ENCODE data around the gene TMEM167B.
"Not testable (repeated sequence)": the region's sequence is repeated elsewhere in the genome, so short reads cannot be mapped to it uniquely, and the experiment has no call there.

TMEM167B gene

GRCh38 chr1:109115685-109116084 lies 25.1 kb downstream of the TMEM167B start:
- no peak for DNase-seq

DNA sequence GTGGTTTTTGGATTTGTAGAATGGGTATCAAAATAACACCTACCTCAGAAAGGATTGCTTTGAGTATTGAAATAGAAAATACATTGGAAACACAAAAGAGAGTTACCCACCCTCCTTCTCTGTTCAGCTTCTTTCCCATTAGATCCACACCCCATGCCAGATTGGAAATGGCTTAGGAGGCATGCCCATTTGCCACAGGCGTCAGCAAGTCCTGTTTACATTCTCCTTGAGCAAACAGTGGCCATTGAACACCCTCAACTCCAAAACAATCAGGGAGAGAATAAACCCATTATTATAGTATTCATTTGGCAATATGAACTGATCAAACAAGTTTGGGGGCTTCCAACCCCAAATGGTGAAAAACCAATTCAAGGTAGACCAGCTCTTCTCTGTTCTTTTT lies 25.7 kb downstream of the TMEM167B start:
- no peak for DNase-seq

GRCh38 chr1:109118089-109118488 lies 27.5 kb downstream of the TMEM167B start:
- no peak for DNase-seq

- DNase-seq: no peak
Observed at GRCh38 chr1:109120356-109120755, 29.8 kb downstream of the TMEM167B start.

GRCh38 chr1:109131059-109131458 lies 40.5 kb downstream of the TMEM167B start:
- DNase-seq: no peak

GRCh38 chr1:109131800-109132199 lies 41.2 kb downstream of the TMEM167B start:
- no peak for DNase-seq

GRCh38 chr1:109133002-109133706 lies 42.6 kb downstream of the TMEM167B start:
- DNase-seq: no peak

- peak; percentile 28 for DNase-seq
Observed at GRCh38 chr1:109133815-109134214, 43.3 kb downstream of the TMEM167B start.

DNA sequence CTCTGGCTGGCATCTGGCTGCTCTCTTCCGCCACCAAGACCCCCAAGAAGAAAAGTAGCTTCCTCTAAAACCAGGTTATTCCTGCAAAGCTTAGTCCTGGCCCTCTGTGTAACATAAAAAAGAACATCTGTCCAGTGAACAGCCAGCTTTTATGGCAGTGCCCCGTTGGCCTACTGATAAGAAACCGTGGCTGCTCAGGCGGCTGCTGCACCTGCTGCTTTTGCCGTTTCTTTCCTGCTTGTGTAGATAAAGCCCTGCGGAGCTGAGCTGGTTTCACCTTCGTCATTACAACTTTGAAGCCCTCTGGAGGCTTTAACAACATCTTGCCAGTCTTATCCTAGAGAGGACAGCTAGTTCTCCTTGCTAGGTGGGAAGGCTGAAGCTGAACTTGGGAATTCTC lies 43.9 kb downstream of the TMEM167B start:
- DNase-seq: peak; percentile 28

DNA sequence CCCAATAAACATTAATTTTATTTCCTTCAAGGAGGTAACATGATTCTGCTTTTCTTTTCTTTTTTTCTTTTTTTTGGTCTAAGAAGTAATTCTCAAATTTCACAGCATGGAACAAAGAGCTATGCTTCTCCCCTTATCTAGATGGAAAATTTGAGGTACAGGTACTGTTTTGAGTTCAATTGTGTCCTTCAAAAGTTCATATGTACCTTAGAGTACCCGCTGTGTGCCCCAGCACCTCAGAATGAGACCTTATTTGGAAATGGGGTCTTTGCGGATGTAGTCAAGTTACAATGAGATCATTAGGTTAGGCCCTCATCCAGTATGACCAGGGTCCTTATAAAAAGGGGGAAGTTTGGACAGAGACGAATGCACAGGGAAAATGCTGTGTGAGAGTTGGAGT lies 45.4 kb downstream of the TMEM167B start:
- no peak for DNase-seq

DNA sequence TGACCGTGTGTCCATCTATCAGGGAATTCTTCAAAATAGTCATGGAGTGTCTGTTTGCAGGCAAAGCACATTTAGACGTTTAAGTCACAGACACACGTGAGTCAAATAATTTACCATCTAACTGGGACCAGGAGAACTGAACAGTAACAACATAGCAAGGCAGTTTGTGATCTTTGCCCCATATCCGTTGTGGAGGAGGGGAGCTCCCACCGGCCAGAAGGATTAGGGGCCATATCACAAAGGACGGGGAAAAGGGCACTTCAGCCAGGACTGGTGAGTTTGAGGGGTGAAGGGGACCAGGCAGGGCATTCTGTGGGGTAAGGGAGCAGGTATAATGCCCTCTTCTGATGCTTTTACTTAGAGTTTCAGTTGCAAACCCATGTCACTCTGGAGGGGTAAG lies 46.2 kb downstream of the TMEM167B start:
- DNase-seq: no peak

GRCh38 chr1:109137958-109138357 lies 47.4 kb downstream of the TMEM167B start:
- DNase-seq: no peak

DNA sequence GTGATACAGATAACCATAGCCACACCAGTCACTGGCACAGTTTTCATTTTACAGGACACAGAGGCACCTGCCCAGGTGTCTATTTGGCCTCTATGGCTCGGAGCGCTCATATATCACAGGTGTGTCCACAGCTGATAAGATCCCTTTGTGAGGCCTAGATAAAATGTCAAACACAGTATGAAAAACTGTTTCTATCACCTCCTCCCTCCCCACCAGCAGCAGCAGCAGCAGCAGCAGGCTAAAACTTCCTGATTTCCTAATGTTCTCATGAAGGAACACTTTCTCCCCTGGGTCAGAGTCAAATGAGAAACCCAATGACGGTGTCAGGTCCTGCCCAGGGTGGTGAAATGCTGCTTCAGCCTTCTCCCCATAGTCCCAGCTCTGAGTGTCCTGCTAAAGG lies 47.8 kb downstream of the TMEM167B start:
- no peak for DNase-seq

- no peak for DNase-seq
Observed at GRCh38 chr1:109140392-109140791, 49.8 kb downstream of the TMEM167B start.

- DNase-seq: no peak
Observed at GRCh38 chr1:109142260-109142659, 51.7 kb downstream of the TMEM167B start.

GRCh38 chr1:109142725-109143124 lies 52.2 kb downstream of the TMEM167B start:
- not testable (repeated sequence) for DNase-seq
